GM18508 (cell line): ENCODE results near the gene INPP1.
A peak's percentile ranks its signal among the peaks of the same experiment; 100 is the strongest.
"Not testable (repeated sequence)": the region's sequence is repeated elsewhere in the genome, so short reads cannot be mapped to it uniquely, and the experiment has no call there.

Source experiments
- ATAC-seq: cut with Tn5 transposase; IDR thresholded peaks from one replicate; pipeline ENCODE4 v1.9.1; 2021; ENCODE audit warnings: moderate number of reproducible peaks; ENCODE audit not compliant: insufficient read depth, unreplicated experiment

Gene INPP1

GRCh38 chr2:190358655-190359448, 15.5 kb downstream of the INPP1 start:
- not testable (repeated sequence) for ATAC-seq

GRCh38 chr2:190360561-190360960, 17.2 kb downstream of the INPP1 start:
- ATAC-seq: no peak

GRCh38 chr2:190360965-190361364, 17.6 kb downstream of the INPP1 start:
- no peak for ATAC-seq

- ATAC-seq: no peak
Observed at GRCh38 chr2:190361572-190361971, 18.2 kb downstream of the INPP1 start.

GRCh38 chr2:190362894-190363293, 19.5 kb downstream of the INPP1 start:
- no peak for ATAC-seq

- ATAC-seq: no peak
Observed at GRCh38 chr2:190365499-190366204, 22.3 kb downstream of the INPP1 start.

GRCh38 chr2:190366248-190366753, 22.9 kb downstream of the INPP1 start:
- ATAC-seq: no peak

- no peak for ATAC-seq
Observed at GRCh38 chr2:190367091-190367490, 23.7 kb downstream of the INPP1 start.

- no peak for ATAC-seq
Observed at GRCh38 chr2:190369635-190370034, 26.2 kb downstream of the INPP1 start.

- no peak for ATAC-seq
Observed at GRCh38 chr2:190376083-190376482, 32.7 kb downstream of the INPP1 start.

- ATAC-seq: no peak
Observed at GRCh38 chr2:190376591-190377245, 33.3 kb downstream of the INPP1 start.

- ATAC-seq: no peak
Observed at GRCh38 chr2:190378880-190379237, 35.5 kb downstream of the INPP1 start.

GRCh38 chr2:190379249-190379964, 36.0 kb downstream of the INPP1 start:
- no peak for ATAC-seq

GRCh38 chr2:190380962-190381412, 37.6 kb downstream of the INPP1 start:
- no peak for ATAC-seq

GRCh38 chr2:190382851-190383250, 39.5 kb downstream of the INPP1 start:
- ATAC-seq: peak; percentile 68

GRCh38 chr2:190387422-190387821, 44.0 kb downstream of the INPP1 start:
- ATAC-seq: no peak

GRCh38 chr2:190396271-190396670, 52.9 kb downstream of the INPP1 start:
- no peak for ATAC-seq

GRCh38 chr2:190402986-190403603, 59.7 kb downstream of the INPP1 start:
- ATAC-seq: no peak

- no peak for ATAC-seq
Observed at GRCh38 chr2:190404487-190404886, 61.1 kb downstream of the INPP1 start.

GRCh38 chr2:190405070-190405469, 61.7 kb downstream of the INPP1 start:
- no peak for ATAC-seq
